ENCODE results near the gene FMNL2.
A peak's percentile ranks its signal among the peaks of the same experiment; 100 is the strongest.

The FMNL2 gene

DNA sequence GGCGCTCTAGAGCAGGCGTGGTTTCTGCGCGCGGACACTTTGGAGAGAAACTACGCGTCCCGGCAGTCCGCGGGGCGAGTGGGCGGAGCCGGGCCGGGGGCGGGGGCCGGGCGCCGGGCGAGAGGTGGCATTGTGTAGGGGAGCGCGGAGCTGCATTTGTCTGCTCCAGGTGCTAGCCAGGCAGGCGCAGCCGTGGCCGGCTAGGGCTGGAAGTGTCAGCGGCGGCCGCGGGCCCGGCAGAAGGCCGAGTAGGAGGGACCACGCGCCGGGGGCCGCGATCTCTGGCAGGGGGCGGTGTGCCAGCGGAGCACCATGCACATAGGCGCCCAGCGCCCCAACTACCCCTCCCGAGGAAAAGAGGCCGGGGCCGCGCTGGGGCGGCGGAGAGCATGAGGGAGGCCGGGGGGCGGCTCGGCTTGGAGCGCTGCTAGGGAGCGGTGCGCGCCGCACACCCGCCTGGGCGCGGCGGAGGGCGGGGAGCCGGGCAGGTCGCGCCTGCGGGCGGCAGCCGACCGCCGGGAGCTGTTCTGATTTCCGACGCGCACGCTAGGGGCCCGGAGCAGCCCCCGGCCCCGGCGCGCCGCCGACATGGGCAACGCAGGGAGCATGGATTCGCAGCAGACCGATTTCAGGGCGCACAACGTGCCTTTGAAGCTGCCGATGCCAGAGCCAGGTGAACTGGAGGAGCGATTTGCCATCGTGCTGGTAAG lies at the start of gene FMNL2:
FMNL2 (plus strand) TSS at position 159 of the 710 bp plus-strand sequence.
- H3K36me3 ChIP-seq (ENCODE audit: low read length) = no peaks in the 10 kb centered on the region
- TF ChIP-seq EZH2phosphoT487 (conservative IDR thresholded peaks at IDR 0.05; ENCODE audit: low read length) = no peak
- TF ChIP-seq, protein P1, sequence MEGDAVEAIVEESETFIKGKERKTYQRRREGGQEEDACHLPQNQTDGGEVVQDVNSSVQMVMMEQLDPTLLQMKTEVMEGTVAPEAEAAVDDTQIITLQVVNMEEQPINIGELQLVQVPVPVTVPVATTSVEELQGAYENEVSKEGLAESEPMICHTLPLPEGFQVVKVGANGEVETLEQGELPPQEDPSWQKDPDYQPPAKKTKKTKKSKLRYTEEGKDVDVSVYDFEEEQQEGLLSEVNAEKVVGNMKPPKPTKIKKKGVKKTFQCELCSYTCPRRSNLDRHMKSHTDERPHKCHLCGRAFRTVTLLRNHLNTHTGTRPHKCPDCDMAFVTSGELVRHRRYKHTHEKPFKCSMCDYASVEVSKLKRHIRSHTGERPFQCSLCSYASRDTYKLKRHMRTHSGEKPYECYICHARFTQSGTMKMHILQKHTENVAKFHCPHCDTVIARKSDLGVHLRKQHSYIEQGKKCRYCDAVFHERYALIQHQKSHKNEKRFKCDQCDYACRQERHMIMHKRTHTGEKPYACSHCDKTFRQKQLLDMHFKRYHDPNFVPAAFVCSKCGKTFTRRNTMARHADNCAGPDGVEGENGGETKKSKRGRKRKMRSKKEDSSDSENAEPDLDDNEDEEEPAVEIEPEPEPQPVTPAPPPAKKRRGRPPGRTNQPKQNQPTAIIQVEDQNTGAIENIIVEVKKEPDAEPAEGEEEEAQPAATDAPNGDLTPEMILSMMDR (IDR thresholded peaks at IDR 0.05; ENCODE audit: insufficient read depth, low read length, poor library complexity, severe bottlenecking) = no peak
- no peaks in the 10 kb centered on the region for H3K9me2 ChIP-seq (replicated peaks; ENCODE audit: insufficient read depth, low read length)
- H3K27ac ChIP-seq (ENCODE audit: low read depth, low read length) = no peak within 1 kb of the TSS
- no peaks in the 10 kb centered on the region for H3K27me3 ChIP-seq (ENCODE audit: low read length)
- no peaks in the 10 kb centered on the region for H3K79me2 ChIP-seq (ENCODE audit: insufficient read depth, low read length)
- no peaks in the 10 kb centered on the region; the same call in 1 of the 2 replicates for H4K20me1 ChIP-seq (ENCODE audit: low read depth, low read length)
- H2AFZ ChIP-seq (ENCODE audit: low read depth, low read length, severe bottlenecking) = peak within 1 kb of the TSS; percentile 98
- H3K4me3 ChIP-seq (ENCODE audit: insufficient read depth, low read length, poor library complexity, severe bottlenecking) = peak within 1 kb of the TSS; percentile 87
- peak within 1 kb of the TSS; percentile 75 for H3K9ac ChIP-seq (ENCODE audit: low read length)
- no peaks in the 10 kb centered on the region for H3K9me3 ChIP-seq (ENCODE audit: insufficient read depth, low read length)
- peak within 1 kb of the TSS; percentile 73 for H3K4me2 ChIP-seq (ENCODE audit: low read depth, low read length, poor library complexity, severe bottlenecking)
- no peaks in the 10 kb centered on the region for H3F3A ChIP-seq (ENCODE audit: insufficient read depth)

DNA sequence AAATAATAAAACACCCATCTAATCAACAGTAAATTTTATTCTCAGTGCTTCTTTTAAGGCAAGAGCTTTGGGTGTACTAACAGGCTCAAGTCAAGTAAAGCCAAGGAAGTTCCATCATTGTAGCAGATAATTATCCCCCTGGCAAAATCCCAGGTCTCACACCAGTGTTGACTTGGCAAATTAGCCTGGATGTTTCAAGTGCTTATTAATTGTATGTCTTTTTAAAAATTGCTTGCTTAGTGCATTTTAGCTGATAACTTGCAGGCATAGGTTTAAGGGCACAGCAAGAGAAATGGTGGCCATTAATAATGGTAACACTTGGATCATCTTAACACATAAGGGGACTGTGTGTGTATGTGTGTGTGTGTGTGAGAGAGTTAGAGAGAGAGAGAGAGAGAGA lies 42.0 kb upstream of the FMNL2 start:
- Histone ChIP-seq H2AFZ (ENCODE audit: low read depth, low read length, severe bottlenecking) (no peak overlapping the region), H3K4me3 (ENCODE audit: insufficient read depth, low read length, poor library complexity, severe bottlenecking) (no peak overlapping the region), H3K36me3 (ENCODE audit: low read length) (no peaks in the 10 kb centered on the region), H3K27ac (ENCODE audit: low read depth, low read length) (no peak overlapping the region), H4K20me1 (ENCODE audit: low read depth, low read length) (no peaks in the 10 kb centered on the region), H3K79me2 (ENCODE audit: insufficient read depth, low read length) (no peaks in the 10 kb centered on the region), H3K4me2 (ENCODE audit: low read depth, low read length, poor library complexity, severe bottlenecking) (no peak overlapping the region), H3F3A (ENCODE audit: insufficient read depth) (no peaks in the 10 kb centered on the region), H3K9me2 (replicated peaks; ENCODE audit: insufficient read depth, low read length) (no peaks in the 10 kb centered on the region), H3K27me3 (ENCODE audit: low read length) (no peaks in the 10 kb centered on the region), H3K9me3 (ENCODE audit: insufficient read depth, low read length) (no peaks in the 10 kb centered on the region), H3K9ac (ENCODE audit: low read length) (no peak overlapping the region)
- TF ChIP-seq, protein P1 (IDR thresholded peaks at IDR 0.05; ENCODE audit: insufficient read depth, low read length, poor library complexity, severe bottlenecking) = no peak
- TF ChIP-seq EZH2phosphoT487 (conservative IDR thresholded peaks at IDR 0.05; ENCODE audit: low read length) = no peak

DNA sequence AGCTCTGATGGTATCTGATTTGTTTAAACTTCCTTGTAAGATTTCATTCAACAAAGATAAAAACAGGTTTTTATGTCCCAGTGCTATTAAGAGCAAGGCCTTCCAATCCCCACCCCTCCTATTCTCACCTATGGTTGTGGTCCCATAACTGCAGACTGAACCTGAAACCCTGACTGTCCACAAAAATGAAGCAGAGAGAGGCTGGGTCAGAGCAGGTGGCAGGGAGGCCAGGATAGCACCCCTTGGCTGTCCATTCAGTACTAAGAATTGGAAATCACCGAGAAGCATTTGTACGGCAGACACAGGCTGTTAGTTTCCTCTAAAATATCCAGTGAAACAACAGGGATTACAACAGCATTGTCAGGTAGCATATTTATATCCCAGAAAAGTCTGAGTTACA lies 37.3 kb upstream of the FMNL2 start:
- Histone ChIP-seq H3K36me3 (ENCODE audit: low read length) (no peaks in the 10 kb centered on the region), H3K4me2 (ENCODE audit: low read depth, low read length, poor library complexity, severe bottlenecking) (no peak overlapping the region), H3K9me2 (replicated peaks; ENCODE audit: insufficient read depth, low read length) (no peaks in the 10 kb centered on the region), H3K9ac (ENCODE audit: low read length) (no peak overlapping the region), H2AFZ (ENCODE audit: low read depth, low read length, severe bottlenecking) (no peak overlapping the region), H4K20me1 (ENCODE audit: low read depth, low read length) (no peaks in the 10 kb centered on the region), H3K27me3 (ENCODE audit: low read length) (no peaks in the 10 kb centered on the region), H3K9me3 (ENCODE audit: insufficient read depth, low read length) (no peaks in the 10 kb centered on the region), H3K4me3 (ENCODE audit: insufficient read depth, low read length, poor library complexity, severe bottlenecking) (no peak overlapping the region), H3K27ac (ENCODE audit: low read depth, low read length) (no peak overlapping the region), H3F3A (ENCODE audit: insufficient read depth) (no peaks in the 10 kb centered on the region), H3K79me2 (ENCODE audit: insufficient read depth, low read length) (no peaks in the 10 kb centered on the region)
- no peak for TF ChIP-seq EZH2phosphoT487 (conservative IDR thresholded peaks at IDR 0.05; ENCODE audit: low read length)
- TF ChIP-seq, protein P1 (IDR thresholded peaks at IDR 0.05; ENCODE audit: insufficient read depth, low read length, poor library complexity, severe bottlenecking) = no peak

Data from SU-DHL-6 (cell line).